ENCODE measurements around the gene RGN.
"Not testable (repeated sequence)": the region's sequence is repeated elsewhere in the genome, so short reads cannot be mapped to it uniquely, and the experiment has no call there.

The RGN gene

GRCh38 chrX:47124466-47124865, 46.2 kb downstream of the RGN start:
- DNase-seq: not testable (repeated sequence)

- peak; percentile 94 for DNase-seq
Measured at GRCh38 chrX:47129157-47129898, 51.1 kb downstream of the RGN start.

- no peak for DNase-seq
Measured at GRCh38 chrX:47129899-47130358, 51.7 kb downstream of the RGN start.

GRCh38 chrX:47133493-47133892, 55.2 kb downstream of the RGN start:
- DNase-seq: no peak

- DNase-seq: not testable (repeated sequence)
Measured at GRCh38 chrX:47135650-47136049, 57.4 kb downstream of the RGN start.

GRCh38 chrX:47138171-47138570, 59.9 kb downstream of the RGN start:
- DNase-seq: no peak
